Activated CD8-positive, alpha-beta memory T cell treated with anti-CD3 and anti-CD28 coated beads, Interleukin-2, amount 10 ng/mL, durations not matched to agents 7 days and 5 days (primary cell): ENCODE data around the gene TERC. TPM values are rescaled to one million over a fixed set of nuclear protein-coding genes. Genes with fewer than 3 reads are reported as not detected.

Source experiments
- total RNA-seq, 2 experiments: library from RNA; stranded (reverse); gene quantifications; one replicate each; pipeline ENCODE4 v1.2.3, GENCODE V29; 2021

TERC gene
- total RNA-seq, 2 experiments from 2014 or later = 10.5 to 17.4 TPM

Other genes starting within 250 kb of the TERC start
- not detected for gene MECOM, start 101.3 kb downstream of the TERC start, total RNA-seq
- under 1 TPM; 0.49 to 0.76 TPM for gene ACTRT3, start 4.5 kb upstream of the TERC start, total RNA-seq
- 10 to 100 TPM; 15.3 to 16.9 TPM for gene MYNN, start 8.3 kb upstream of the TERC start, total RNA-seq
- gene LRRIQ4, start 47.8 kb upstream of the TERC start, total RNA-seq = under 1 TPM; 0.23 to 0.35 TPM
- 1 to 10 TPM; 7.2 to 9.6 TPM for gene LRRC34, start 47.8 kb upstream of the TERC start, total RNA-seq
- not detected for gene LRRC31, start 104.9 kb upstream of the TERC start, total RNA-seq
- gene SAMD7, start 146.5 kb upstream of the TERC start, total RNA-seq = not detected
- 10 to 100 TPM; 36.0 to 47.7 TPM for gene SEC62, start 201.7 kb upstream of the TERC start, total RNA-seq